ENCODE results near the gene ZNF594. TPM values are rescaled to one million over a fixed set of nuclear protein-coding genes. Genes with fewer than 3 reads are reported as not detected.
A peak's percentile ranks its signal among the peaks of the same experiment; 100 is the strongest.

ZNF594 gene
- total and polyA plus RNA-seq, 2 of the 13 experiments (the other 11 are each of a cell fraction or from before 2014, with no cell fraction given): 2.9 to 9.6 TPM

DNA sequence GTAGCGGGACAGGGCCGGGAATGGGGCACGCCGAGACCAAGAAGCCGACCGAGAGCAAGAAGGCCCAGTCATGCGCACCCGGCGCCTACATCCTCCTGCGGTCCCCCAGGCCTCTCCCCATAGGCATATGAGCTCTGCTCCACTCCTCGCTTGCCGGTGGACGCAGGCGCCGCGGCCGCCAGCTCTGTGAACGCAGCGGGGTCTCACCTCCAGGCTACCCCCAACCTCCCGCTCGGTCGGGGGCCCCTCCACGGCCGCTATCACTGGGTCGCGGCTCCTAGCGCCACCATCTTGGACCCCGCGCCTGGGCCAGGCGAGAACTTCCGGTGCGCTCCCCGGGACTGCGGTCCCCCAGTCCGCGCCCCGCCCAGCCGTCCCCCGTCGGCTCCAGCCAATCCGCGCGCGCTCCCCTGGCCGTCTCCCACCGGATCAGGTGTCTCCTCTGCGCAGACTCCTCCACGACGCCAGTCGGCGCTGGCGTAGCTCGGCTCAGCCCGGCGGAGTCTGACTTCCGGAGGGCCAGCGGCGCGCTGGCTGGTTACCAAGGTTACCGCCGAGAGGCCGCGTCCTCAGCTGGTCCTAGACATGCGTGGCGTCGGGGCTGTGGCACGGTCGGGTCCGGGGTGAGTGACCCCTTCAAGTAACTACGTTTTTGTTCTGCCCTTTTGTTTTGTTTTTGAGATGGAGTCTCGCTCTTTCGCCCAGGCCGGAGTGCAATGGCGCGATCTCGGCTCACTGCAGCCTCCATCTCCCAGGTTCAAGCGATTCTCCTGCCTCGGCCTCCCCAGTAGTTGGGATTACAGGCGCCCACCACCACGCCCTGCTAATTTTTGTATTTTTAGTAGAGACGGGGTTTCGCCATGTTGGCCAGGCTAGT, at the start of gene ZNF594 (continued):
- TF ChIP-seq, protein P1, sequence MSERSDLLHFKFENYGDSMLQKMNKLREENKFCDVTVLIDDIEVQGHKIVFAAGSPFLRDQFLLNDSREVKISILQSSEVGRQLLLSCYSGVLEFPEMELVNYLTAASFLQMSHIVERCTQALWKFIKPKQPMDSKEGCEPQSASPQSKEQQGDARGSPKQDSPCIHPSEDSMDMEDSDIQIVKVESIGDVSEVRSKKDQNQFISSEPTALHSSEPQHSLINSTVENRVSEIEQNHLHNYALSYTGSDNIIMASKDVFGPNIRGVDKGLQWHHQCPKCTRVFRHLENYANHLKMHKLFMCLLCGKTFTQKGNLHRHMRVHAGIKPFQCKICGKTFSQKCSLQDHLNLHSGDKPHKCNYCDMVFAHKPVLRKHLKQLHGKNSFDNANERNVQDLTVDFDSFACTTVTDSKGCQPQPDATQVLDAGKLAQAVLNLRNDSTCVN (CRISPR knock-in tag; IDR thresholded peaks at IDR 0.05; ENCODE audit: borderline replicate concordance): no peak
- TF ChIP-seq MEIS2 (CRISPR knock-in tag; IDR thresholded peaks at IDR 0.05) (no peak), LCORL (IDR thresholded peaks at IDR 0.05) (no peak), LCORL (CRISPR knock-in tag; IDR thresholded peaks at IDR 0.05) (peak; percentile 42; the same call in 1 of the 2 replicates), ZNF234 (CRISPR knock-in tag; conservative IDR thresholded peaks at IDR 0.05) (no peak), NFE2 (CRISPR knock-in tag; IDR thresholded peaks at IDR 0.05) (no peak), ZC3H13 (CRISPR knock-in tag; IDR thresholded peaks at IDR 0.05) (no peak), PAX8 (CRISPR knock-in tag; IDR thresholded peaks at IDR 0.05; ENCODE audit: borderline replicate concordance) (no peak), ZC3H4 (CRISPR knock-in tag; IDR thresholded peaks at IDR 0.05; ENCODE audit: borderline replicate concordance) (no peak), ZNF773 (CRISPR knock-in tag; IDR thresholded peaks at IDR 0.05; ENCODE audit: borderline replicate concordance) (no peak), PHF5A (CRISPR knock-in tag; IDR thresholded peaks at IDR 0.05; ENCODE audit: low read depth, unreplicated experiment) (no peak)
- TF ChIP-seq, protein P2, sequence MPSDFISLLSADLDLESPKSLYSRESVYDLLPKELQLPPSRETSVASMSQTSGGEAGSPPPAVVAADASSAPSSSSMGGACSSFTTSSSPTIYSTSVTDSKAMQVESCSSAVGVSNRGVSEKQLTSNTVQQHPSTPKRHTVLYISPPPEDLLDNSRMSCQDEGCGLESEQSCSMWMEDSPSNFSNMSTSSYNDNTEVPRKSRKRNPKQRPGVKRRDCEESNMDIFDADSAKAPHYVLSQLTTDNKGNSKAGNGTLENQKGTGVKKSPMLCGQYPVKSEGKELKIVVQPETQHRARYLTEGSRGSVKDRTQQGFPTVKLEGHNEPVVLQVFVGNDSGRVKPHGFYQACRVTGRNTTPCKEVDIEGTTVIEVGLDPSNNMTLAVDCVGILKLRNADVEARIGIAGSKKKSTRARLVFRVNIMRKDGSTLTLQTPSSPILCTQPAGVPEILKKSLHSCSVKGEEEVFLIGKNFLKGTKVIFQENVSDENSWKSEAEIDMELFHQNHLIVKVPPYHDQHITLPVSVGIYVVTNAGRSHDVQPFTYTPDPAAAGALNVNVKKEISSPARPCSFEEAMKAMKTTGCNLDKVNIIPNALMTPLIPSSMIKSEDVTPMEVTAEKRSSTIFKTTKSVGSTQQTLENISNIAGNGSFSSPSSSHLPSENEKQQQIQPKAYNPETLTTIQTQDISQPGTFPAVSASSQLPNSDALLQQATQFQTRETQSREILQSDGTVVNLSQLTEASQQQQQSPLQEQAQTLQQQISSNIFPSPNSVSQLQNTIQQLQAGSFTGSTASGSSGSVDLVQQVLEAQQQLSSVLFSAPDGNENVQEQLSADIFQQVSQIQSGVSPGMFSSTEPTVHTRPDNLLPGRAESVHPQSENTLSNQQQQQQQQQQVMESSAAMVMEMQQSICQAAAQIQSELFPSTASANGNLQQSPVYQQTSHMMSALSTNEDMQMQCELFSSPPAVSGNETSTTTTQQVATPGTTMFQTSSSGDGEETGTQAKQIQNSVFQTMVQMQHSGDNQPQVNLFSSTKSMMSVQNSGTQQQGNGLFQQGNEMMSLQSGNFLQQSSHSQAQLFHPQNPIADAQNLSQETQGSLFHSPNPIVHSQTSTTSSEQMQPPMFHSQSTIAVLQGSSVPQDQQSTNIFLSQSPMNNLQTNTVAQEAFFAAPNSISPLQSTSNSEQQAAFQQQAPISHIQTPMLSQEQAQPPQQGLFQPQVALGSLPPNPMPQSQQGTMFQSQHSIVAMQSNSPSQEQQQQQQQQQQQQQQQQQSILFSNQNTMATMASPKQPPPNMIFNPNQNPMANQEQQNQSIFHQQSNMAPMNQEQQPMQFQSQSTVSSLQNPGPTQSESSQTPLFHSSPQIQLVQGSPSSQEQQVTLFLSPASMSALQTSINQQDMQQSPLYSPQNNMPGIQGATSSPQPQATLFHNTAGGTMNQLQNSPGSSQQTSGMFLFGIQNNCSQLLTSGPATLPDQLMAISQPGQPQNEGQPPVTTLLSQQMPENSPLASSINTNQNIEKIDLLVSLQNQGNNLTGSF (CRISPR knock-in tag; IDR thresholded peaks at IDR 0.05): no peak
- TF ChIP-seq, protein P3, sequence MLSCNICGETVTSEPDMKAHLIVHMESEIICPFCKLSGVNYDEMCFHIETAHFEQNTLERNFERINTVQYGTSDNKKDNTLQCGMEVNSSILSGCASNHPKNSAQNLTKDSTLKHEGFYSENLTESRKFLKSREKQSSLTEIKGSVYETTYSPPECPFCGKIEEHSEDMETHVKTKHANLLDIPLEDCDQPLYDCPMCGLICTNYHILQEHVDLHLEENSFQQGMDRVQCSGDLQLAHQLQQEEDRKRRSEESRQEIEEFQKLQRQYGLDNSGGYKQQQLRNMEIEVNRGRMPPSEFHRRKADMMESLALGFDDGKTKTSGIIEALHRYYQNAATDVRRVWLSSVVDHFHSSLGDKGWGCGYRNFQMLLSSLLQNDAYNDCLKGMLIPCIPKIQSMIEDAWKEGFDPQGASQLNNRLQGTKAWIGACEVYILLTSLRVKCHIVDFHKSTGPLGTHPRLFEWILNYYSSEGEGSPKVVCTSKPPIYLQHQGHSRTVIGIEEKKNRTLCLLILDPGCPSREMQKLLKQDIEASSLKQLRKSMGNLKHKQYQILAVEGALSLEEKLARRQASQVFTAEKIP (CRISPR knock-in tag; IDR thresholded peaks at IDR 0.05; ENCODE audit: borderline replicate concordance): no peak
- TF ChIP-seq, protein P4, sequence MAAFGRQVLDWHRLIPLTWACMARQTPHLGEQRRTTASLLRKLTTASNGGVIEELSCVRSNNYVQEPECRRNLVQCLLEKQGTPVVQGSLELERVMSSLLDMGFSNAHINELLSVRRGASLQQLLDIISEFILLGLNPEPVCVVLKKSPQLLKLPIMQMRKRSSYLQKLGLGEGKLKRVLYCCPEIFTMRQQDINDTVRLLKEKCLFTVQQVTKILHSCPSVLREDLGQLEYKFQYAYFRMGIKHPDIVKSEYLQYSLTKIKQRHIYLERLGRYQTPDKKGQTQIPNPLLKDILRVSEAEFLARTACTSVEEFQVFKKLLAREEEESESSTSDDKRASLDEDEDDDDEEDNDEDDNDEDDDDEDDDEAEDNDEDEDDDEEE (CRISPR knock-in tag; IDR thresholded peaks at IDR 0.05): 0 out of 2 replicates have a peak, but pooled peaks have one; percentile 46
- TF ChIP-seq, protein P5, sequence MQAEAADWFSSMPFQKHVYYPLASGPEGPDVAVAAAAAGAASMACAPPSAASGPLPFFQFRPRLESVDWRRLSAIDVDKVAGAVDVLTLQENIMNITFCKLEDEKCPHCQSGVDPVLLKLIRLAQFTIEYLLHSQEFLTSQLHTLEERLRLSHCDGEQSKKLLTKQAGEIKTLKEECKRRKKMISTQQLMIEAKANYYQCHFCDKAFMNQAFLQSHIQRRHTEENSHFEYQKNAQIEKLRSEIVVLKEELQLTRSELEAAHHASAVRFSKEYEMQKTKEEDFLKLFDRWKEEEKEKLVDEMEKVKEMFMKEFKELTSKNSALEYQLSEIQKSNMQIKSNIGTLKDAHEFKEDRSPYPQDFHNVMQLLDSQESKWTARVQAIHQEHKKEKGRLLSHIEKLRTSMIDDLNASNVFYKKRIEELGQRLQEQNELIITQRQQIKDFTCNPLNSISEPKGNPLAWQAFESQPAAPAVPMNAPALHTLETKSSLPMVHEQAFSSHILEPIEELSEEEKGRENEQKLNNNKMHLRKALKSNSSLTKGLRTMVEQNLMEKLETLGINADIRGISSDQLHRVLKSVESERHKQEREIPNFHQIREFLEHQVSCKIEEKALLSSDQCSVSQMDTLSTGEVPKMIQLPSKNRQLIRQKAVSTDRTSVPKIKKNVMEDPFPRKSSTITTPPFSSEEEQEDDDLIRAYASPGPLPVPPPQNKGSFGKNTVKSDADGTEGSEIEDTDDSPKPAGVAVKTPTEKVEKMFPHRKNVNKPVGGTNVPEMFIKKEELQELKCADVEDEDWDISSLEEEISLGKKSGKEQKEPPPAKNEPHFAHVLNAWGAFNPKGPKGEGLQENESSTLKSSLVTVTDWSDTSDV (CRISPR knock-in tag; IDR thresholded peaks at IDR 0.05): no peak
